GM18907 (cell line): Measurements from ENCODE around the gene PIERCE2.
"Not testable (repeated sequence)": the region's sequence is repeated elsewhere in the genome, so short reads cannot be mapped to it uniquely, and the experiment has no call there.

Experiments used
- ATAC-seq: cut with Tn5 transposase; IDR thresholded peaks from one replicate; pipeline ENCODE4 v1.9.1; 2021; ENCODE audit warnings: mild to moderate bottlenecking, moderate library complexity; ENCODE audit not compliant: unreplicated experiment

The PIERCE2 gene

GRCh38 chr15:55408012-55408928, at the start of gene PIERCE2, which contains the start of gene CCPG1:
PIERCE2 (plus strand) TSS chr15:55408495; CDS start chr15:55408769, 274 bp downstream.
CCPG1 (minus strand) TSS chr15:55408359; CDS start chr15:55389424, 18,935 bp downstream.
- ATAC-seq, result peak; percentile 95

DNA sequence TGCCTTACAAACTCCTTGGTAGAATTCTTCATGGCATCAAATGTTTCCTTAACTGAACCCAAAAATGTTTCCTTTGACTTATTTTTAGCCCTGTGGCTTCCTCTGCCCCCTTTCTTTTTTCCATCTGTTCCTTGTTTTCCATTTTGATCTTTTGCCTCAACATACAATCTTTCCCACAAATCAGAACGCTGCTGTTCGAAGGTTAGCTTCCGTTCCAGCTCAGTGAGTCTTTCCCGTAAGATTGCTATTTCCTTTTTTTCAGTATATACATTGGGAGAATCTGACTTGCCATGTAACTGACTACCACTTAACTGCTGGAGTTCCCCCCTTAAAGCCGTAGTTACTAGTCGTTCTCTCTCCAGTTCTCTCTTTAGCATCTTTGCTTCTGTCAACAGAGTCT, 48.0 kb upstream of the PIERCE2 start:
- no peak for ATAC-seq

GRCh38 chr15:55361048-55361447, 47.2 kb upstream of the PIERCE2 start:
- no peak for ATAC-seq

DNA sequence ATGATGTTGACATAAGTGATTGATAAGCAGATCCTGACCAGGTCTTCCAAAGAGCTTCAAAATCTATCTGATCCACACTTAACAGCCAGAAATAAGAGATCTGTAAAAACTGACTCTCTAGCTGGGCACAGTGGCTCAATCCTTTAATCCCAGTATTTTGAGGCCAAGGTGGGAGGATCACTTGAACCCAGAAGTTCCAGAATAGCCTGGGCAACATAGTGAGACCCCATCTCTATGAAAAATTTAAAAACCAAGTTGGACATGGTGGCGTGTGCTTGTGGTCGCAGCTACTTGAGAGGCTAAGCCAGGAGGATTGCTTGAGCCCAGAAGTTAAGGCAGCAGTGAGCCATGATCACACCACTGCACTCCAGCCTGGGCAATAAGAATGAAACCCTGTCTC, 45.7 kb upstream of the PIERCE2 start:
- ATAC-seq, result no peak

GRCh38 chr15:55366981-55367380, 41.3 kb upstream of the PIERCE2 start:
- no peak for ATAC-seq

GRCh38 chr15:55372701-55373440, 35.4 kb upstream of the PIERCE2 start:
- ATAC-seq, result no peak

GRCh38 chr15:55379095-55379494, 29.2 kb upstream of the PIERCE2 start:
- ATAC-seq, result no peak

GRCh38 chr15:55381595-55381994, 26.7 kb upstream of the PIERCE2 start:
- no peak for ATAC-seq

- ATAC-seq, result no peak
These were observed 24.6 kb upstream of the PIERCE2 start for GRCh38 chr15:55383687-55384086.

GRCh38 chr15:55387027-55387426, 21.3 kb upstream of the PIERCE2 start:
- ATAC-seq, result no peak

DNA sequence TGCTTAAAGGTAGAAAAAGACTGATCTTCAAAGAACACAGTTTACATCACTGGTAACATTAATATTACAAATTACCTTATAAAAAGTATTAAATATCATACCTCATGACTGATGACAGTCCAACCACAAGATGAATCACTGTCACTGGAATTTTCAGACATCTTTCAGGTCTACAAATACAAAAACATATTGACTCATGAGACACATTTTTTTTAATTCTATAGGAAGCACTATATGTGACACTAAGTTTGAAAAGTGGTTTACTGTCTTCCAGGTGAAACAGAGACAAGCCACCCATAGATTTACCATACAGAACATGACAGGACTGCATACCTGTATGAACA, 19.1 kb upstream of the PIERCE2 start:
- ATAC-seq, result no peak

DNA sequence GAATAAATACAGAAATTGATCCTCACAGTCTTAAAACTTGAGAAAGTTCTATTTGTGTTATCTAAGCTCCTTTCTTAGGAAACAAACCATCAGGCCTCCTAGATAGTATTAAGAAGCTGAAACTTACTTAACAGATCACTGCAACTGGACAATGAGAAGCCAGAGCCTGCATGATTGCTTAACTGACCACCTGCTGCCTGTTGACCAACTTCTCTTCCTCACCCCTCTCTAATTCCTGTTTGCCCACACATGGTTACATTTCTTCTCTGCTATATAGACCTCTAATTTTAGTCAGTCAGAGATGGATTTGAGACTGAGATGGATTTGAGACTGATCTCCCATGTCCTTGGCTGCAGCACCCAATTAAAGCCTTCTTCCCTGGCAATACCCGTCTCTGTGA, 13.6 kb upstream of the PIERCE2 start:
- ATAC-seq, result no peak

GRCh38 chr15:55398243-55398642, 10.1 kb upstream of the PIERCE2 start:
- no peak for ATAC-seq

DNA sequence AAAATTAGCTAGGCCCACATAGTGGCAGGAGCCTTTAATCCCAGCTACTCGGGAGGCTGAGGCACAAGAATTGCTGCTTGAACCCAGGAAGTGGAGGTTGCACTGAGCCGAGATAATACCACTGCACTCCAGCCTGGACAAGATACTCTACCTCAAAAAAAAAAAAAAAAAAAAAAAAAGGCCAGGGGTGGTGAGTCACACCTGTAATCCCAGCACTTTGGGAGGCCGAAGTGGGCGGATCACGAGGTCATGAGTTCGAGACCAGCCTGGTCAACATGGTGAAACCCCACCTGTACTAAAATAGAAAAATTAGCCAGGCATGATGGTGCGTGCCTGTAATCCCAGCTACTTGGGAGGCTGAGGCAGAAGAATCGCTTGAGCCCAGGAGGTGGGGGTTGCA, 8.2 kb upstream of the PIERCE2 start:
- ATAC-seq, result not testable (repeated sequence)

- ATAC-seq, result no peak
These were observed 6.5 kb upstream of the PIERCE2 start for GRCh38 chr15:55401786-55402246.

- peak; percentile 46 for ATAC-seq
These were observed 5.6 kb upstream of the PIERCE2 start for GRCh38 chr15:55402707-55403106.

GRCh38 chr15:55403531-55403930, 4.8 kb upstream of the PIERCE2 start:
- no peak for ATAC-seq

- ATAC-seq, result peak; percentile 3
These were observed 740 bp upstream of the PIERCE2 start for GRCh38 chr15:55407498-55408011.

DNA sequence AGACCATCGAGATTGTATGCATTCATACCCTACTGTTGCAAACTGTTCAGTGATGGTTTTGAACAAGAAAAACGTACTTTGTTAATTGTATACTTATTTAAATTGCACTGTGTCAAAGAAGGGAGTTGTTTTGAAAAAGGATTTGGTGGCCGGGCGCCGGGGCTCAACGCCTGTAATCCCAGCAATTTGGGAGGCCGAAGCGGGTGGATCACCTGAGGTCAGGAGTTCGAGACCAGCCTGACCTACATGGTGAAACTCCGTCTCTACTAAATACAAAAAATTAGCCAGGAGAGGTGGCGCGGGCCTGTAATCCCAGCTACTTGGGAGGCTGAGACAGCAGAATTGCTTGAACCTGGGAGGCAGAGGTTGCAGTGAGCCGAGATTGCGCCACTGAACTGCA, 681 bp downstream of the PIERCE2 start:
- not testable (repeated sequence) for ATAC-seq

DNA sequence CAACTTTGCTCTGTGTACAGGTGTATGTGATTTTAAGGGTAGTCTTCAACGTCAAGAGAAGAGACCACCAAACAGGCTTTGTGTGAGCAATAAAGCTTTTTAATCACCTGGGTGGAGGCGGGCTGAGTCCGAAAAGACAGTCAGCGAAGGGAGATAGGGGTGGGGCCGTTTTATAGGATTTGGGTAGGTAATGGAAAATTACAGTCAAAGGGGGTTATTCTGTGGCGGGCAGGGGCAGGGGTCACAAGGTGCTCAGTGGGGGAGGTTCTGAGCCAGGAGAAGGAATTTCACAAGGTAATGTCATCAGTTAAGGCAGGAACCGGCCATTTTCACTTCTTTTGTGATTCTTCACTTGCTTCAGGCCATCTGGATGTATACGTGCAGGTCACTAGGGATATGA, 9.4 kb downstream of the PIERCE2 start:
- not testable (repeated sequence) for ATAC-seq

GRCh38 chr15:55420171-55420866, 12.0 kb downstream of the PIERCE2 start:
- no peak for ATAC-seq
